Measurements from ENCODE around the gene GRAMD4.

- TF ChIP-seq POLR2A (IDR thresholded peaks at IDR 0.05; ENCODE audit: low read depth, low read length), result no peak
- no peak for TF ChIP-seq TAF1 (IDR thresholded peaks at IDR 0.05; ENCODE audit: low read depth, low read length)
- no peak for TF ChIP-seq POLR2AphosphoS5 (IDR thresholded peaks at IDR 0.05; ENCODE audit: low read depth, low read length)
- no peak for TF ChIP-seq SPI1 (IDR thresholded peaks at IDR 0.05; ENCODE audit: low read depth, low read length)
- no peak for TF ChIP-seq POU2F2 (IDR thresholded peaks at IDR 0.05; ENCODE audit: low read depth, low read length)
- TF ChIP-seq PAX5 (IDR thresholded peaks at IDR 0.05; ENCODE audit: insufficient read depth, low read length, severe bottlenecking), result no peak
Observed at GRCh38 chr22:46626356-46626755, 6.2 kb downstream of the GRAMD4 start.

Data from GM12891 (cell line).